Renal cortex interstitium (tissue), 15 donors: ENCODE data around the gene MESP2. TPM values are rescaled to one million over a fixed set of nuclear protein-coding genes. Genes with fewer than 3 reads are reported as not detected.

ENCODE experiments used
- DNase-seq, 11 donors: peaks; one replicate each; pipeline ENCODE4 v3.0.0-alpha.2; 2013; ENCODE audit warnings: low read depth in 9 of 11, low spot score in 4 of 11; ENCODE audit errors: extremely low read depth in 1 of 11
- long read RNA-seq, 16 experiments: transcript quantifications; one replicate each; lab custom pipeline, GENCODE V29; 2026
- polyA plus RNA-seq, 3 donors: library from polyadenylated mRNA; unstranded; fragments of 120-200 nt; gene quantifications; one replicate each; pipeline ENCODE4 v1.2.1, GENCODE V29; 2013; ENCODE audit not compliant: insufficient read length in 3 of 3

Gene MESP2
- under 1 TPM; 0.30 to 0.44 (median 0.42) TPM for polyA plus RNA-seq
- long read RNA-seq, donor 1, partial matches to known transcripts = 0 of 1 reads
- long read RNA-seq, donor 1, other reads (novel, unspliced or antisense) = 0 of 1 reads
- long read RNA-seq, donor 2 = 0 reads
- long read RNA-seq, donor 3, partial matches to known transcripts = 0 of 5 reads
- long read RNA-seq, donor 3, other reads (novel, unspliced or antisense) = 5 of 5 reads
- long read RNA-seq, donor 4, partial matches to known transcripts = 109 of 119 reads
- long read RNA-seq, donor 4, other reads (novel, unspliced or antisense) = 9 of 119 reads
- long read RNA-seq, donor 5 = 0 reads
- long read RNA-seq, donor 6, partial matches to known transcripts = 80 of 88 reads
- long read RNA-seq, donor 6, other reads (novel, unspliced or antisense) = 8 of 88 reads
- long read RNA-seq, donor 7, partial matches to known transcripts = 59 of 75 reads
- long read RNA-seq, donor 7, other reads (novel, unspliced or antisense) = 15 of 75 reads
- long read RNA-seq, donor 8 = 0 reads
- long read RNA-seq, donor 9, partial matches to known transcripts = 0 of 2 reads
- long read RNA-seq, donor 9, other reads (novel, unspliced or antisense) = 0 of 2 reads
- long read RNA-seq, donor 10 = 0 reads
- long read RNA-seq, donor 11 = 0 reads
- long read RNA-seq, donor 12 = 0 reads
- long read RNA-seq, donor 13 = 0 reads
- long read RNA-seq, donor 14 = 0 reads
- long read RNA-seq, donor 15 = 0 reads
- long read RNA-seq, donor 16, partial matches to known transcripts = 0 of 8 reads
- long read RNA-seq, donor 16, other reads (novel, unspliced or antisense) = 8 of 8 reads

- DNase-seq = peak; percentile 58 to 85 (median 76)
Observed at GRCh38 chr15:89776274-89777072, at the start of gene MESP2. MESP2 (plus strand) TSS chr15:89776332; CDS start chr15:89776358, 26 bp downstream.

GRCh38 chr15:89728254-89728653 lies 47.9 kb upstream of the MESP2 start:
- no peak for DNase-seq

- no peak for DNase-seq
Observed at GRCh38 chr15:89731275-89731674, 44.9 kb upstream of the MESP2 start.

- DNase-seq = no peak
Observed at GRCh38 chr15:89732451-89733172, 43.5 kb upstream of the MESP2 start.

GRCh38 chr15:89735773-89736172 lies 40.4 kb upstream of the MESP2 start:
- no peak for DNase-seq

- DNase-seq = peak in 8 of 11 donors; percentile 65 to 84 (median 70)
Observed at GRCh38 chr15:89740137-89740536, 36.0 kb upstream of the MESP2 start.

GRCh38 chr15:89743011-89743410 lies 33.1 kb upstream of the MESP2 start:
- DNase-seq = no peak

- DNase-seq = no peak
Observed at GRCh38 chr15:89743594-89743993, 32.5 kb upstream of the MESP2 start.

- DNase-seq = no peak
Observed at GRCh38 chr15:89745131-89745530, 31.0 kb upstream of the MESP2 start.

- no peak for DNase-seq
Observed at GRCh38 chr15:89745768-89746167, 30.4 kb upstream of the MESP2 start.

GRCh38 chr15:89746386-89746780 lies 29.7 kb upstream of the MESP2 start:
- no peak for DNase-seq

GRCh38 chr15:89747708-89748682 lies 28.1 kb upstream of the MESP2 start:
- DNase-seq = no peak

GRCh38 chr15:89749054-89749453 lies 27.1 kb upstream of the MESP2 start:
- DNase-seq = no peak

- no peak for DNase-seq
Observed at GRCh38 chr15:89749526-89749925, 26.6 kb upstream of the MESP2 start.

GRCh38 chr15:89749951-89750559 lies 26.1 kb upstream of the MESP2 start:
- no peak for DNase-seq

- peak; percentile 61 to 90 (median 86) for DNase-seq
Observed at GRCh38 chr15:89750560-89751542, 25.3 kb upstream of the MESP2 start, which contains the start of gene MESP1. MESP1 (minus strand) TSS chr15:89751249; CDS start chr15:89751231, 18 bp downstream.
